Panc1 (cell line): Measurements from ENCODE around the gene TNFRSF21.

ENCODE experiments used
- CTCF ChIP-seq: fragments of 450-650 bp; IDR thresholded peaks from 2 replicates; pipeline ENCODE4 v1.5.1; 2017; ENCODE audit warnings: mild to moderate bottlenecking
- POLR2AphosphoS5 ChIP-seq: IDR thresholded peaks from 2 replicates; pipeline ENCODE4 v1.6.1; 2012; ENCODE audit warnings: mild to moderate bottlenecking, low read depth, low read length, moderate library complexity

GRCh38 chr6:47187893-47188587, 121.7 kb downstream of the TNFRSF21 start:
- no peak for TF ChIP-seq CTCF
- no peak for TF ChIP-seq POLR2AphosphoS5
